Epithelial cell of proximal tubule (primary cell): ENCODE results near the gene SHISA6. TPM values are rescaled to one million over a fixed set of nuclear protein-coding genes. Genes with fewer than 3 reads are reported as not detected.

Source experiments
- DNase-seq: peaks from one replicate; pipeline ENCODE4 v3.0.0-alpha.2; 2011; ENCODE audit warnings: low read depth
- H3K4me3 ChIP-seq: 2 replicates; pipeline ENCODE4 v1.5.1; 2011; ENCODE audit warnings: low read depth, mild to moderate bottlenecking, low read length
- total RNA-seq: library from RNA; depleted of rRNA; stranded (reverse); fragments of >200 nt; gene quantifications from 2 replicates; pipeline ENCODE4 v1.2.3, GENCODE V29; 2015
- TF ChIP-seq, protein P1 (sequence below): conservative IDR thresholded peaks from 2 replicates; pipeline ENCODE4 v1.5.1; 2012; ENCODE audit warnings: low read depth, mild to moderate bottlenecking, low read length

Gene SHISA6
- total RNA-seq, 1 donor from 2014 or later: not detected

DNA sequence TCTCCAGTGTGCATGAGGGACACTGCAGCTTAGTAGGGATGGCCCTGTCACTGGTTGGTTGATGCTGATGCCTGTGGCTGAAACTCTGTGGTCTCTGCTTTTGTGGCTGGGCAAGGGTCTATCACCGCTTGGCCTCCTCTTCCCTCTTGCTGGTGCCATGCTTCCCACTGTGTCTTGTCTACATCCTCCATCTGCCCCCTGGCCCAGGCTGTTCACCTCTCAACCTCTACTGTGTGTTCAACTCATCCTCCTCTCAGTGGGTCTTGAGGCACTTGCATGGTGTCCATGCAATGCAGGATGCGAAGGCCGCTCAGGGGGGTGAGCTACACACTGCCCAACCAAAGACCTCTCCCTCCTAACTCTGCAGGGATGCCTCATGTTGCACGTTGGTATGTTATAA lies 19.8 kb upstream of the SHISA6 start:
- DNase-seq: no peak
- no peak overlapping the region for H3K4me3 ChIP-seq

GRCh38 chr17:11221721-11222120 lies 19.3 kb upstream of the SHISA6 start:
- no peak overlapping the region for H3K4me3 ChIP-seq
- DNase-seq: no peak
- TF ChIP-seq, protein P1, sequence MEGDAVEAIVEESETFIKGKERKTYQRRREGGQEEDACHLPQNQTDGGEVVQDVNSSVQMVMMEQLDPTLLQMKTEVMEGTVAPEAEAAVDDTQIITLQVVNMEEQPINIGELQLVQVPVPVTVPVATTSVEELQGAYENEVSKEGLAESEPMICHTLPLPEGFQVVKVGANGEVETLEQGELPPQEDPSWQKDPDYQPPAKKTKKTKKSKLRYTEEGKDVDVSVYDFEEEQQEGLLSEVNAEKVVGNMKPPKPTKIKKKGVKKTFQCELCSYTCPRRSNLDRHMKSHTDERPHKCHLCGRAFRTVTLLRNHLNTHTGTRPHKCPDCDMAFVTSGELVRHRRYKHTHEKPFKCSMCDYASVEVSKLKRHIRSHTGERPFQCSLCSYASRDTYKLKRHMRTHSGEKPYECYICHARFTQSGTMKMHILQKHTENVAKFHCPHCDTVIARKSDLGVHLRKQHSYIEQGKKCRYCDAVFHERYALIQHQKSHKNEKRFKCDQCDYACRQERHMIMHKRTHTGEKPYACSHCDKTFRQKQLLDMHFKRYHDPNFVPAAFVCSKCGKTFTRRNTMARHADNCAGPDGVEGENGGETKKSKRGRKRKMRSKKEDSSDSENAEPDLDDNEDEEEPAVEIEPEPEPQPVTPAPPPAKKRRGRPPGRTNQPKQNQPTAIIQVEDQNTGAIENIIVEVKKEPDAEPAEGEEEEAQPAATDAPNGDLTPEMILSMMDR: no peak

More for the DNA sequence above, 19.8 kb upstream of the SHISA6 start:
- TF ChIP-seq, protein P1: no peak

DNA sequence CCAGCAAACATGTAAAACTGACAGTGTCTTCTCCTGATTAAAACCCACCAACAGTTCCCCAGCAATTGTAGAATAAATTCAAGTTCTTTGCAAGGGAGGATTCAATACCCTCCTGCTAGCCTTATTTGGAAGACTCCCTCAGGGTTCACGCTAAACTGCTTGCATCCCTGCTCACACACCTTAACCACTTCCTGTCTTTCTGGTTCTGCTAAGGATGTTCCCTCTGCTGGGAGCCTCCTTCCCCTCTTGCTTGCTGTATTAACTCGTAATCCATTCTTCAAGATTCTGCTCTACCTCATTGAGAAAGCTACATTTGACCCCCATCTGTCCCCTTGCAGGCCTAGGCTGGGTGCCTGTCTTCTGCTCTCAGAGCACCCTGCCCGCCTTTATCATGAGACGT lies 2.3 kb upstream of the SHISA6 start:
- TF ChIP-seq, protein P1: no peak
- no peak overlapping the region for H3K4me3 ChIP-seq
- DNase-seq: no peak

DNA sequence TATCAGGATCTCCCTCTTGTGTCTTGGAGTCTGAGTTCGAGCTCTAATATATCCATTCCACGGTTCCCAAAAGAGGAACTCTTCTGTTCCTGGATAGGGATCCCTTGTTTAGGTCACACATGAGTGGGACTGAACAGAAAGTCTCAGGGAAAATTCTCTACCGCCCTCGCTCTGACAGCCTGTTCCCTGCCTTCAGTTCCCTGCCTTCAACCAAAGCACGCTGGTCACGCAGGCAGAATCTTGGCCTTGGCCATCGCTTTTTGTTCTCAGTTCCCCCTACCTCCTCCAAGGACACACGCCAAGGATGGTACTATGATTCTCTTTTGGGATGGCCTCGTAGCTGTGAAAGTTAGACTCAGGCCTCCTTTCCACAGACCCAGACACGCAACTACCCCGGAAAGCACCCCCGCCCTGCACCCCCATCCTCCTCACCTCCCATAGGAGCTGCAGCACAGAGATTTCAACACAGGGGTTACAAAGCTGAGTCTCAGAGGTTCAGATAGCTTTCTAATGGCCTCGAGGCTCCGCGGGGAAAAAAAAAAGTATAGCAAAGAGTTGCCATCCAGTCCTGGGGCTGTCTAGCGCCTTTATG lies 1.5 kb upstream of the SHISA6 start:
- H3K4me3 ChIP-seq: no peak overlapping the region
- TF ChIP-seq, protein P1: no peak
- no peak for DNase-seq

GRCh38 chr17:11240041-11240840 lies 772 bp upstream of the SHISA6 start:
- H3K4me3 ChIP-seq: peak overlapping the region; percentile 16
- no peak for DNase-seq
- TF ChIP-seq, protein P1: peak; percentile 3

DNA sequence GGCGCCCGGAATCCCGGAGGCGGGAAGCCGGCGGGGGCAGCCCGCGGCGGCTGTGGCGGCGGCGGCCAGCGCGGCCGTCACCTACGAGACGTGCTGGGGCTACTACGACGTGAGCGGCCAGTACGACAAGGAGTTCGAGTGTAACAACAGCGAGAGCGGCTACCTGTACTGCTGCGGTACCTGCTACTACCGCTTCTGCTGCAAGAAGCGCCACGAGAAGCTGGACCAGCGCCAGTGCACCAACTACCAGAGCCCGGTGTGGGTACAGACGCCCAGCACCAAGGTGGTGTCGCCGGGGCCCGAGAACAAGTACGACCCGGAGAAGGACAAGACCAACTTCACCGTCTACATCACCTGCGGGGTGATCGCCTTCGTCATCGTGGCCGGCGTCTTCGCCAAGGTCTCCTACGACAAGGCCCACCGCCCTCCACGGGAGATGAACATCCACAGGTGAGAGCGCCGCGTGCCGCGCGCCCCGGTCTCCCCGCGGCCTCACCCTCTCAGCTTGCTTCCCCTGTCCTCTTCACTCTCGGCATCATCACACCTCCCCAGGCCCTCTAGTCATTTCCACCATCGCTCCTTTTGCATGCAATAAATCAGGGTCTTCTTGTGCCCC lies 706 bp downstream of the SHISA6 start:
- no peak overlapping the region for H3K4me3 ChIP-seq
- no peak for DNase-seq
- TF ChIP-seq, protein P1: no peak

- H3K4me3 ChIP-seq: no peak overlapping the region
- TF ChIP-seq, protein P1: no peak
- DNase-seq: no peak
Observed at GRCh38 chr17:11242411-11242810, 1.4 kb downstream of the SHISA6 start.
